Measurements from ENCODE around the gene TACR2.

TACR2 gene

GRCh38 chr10:69372126-69372980, 44.4 kb downstream of the TACR2 start:
- peak in 3 of 4 experiments; percentile 21 to 47 (median 26) for DNase-seq

- no peak for DNase-seq
Observed at GRCh38 chr10:69367469-69367868, 49.2 kb downstream of the TACR2 start.

GRCh38 chr10:69366738-69367137, 50.0 kb downstream of the TACR2 start:
- no peak for DNase-seq

GRCh38 chr10:69364232-69364940, 52.3 kb downstream of the TACR2 start:
- DNase-seq, result no peak

- no peak for DNase-seq
Observed at GRCh38 chr10:69363666-69364065, 53.1 kb downstream of the TACR2 start.

GRCh38 chr10:69362471-69362954, 54.2 kb downstream of the TACR2 start:
- no peak for DNase-seq

GRCh38 chr10:69361303-69361614, 55.5 kb downstream of the TACR2 start:
- no peak for DNase-seq

GRCh38 chr10:69360485-69361302, 56.0 kb downstream of the TACR2 start:
- no peak for DNase-seq

- DNase-seq, result peak in 1 of 4 experiments; percentile 17
Observed at GRCh38 chr10:69359594-69359993, 57.1 kb downstream of the TACR2 start.

- DNase-seq, result peak; percentile 53 to 84 (median 67)
Observed at GRCh38 chr10:69359148-69359547, 57.6 kb downstream of the TACR2 start.

GRCh38 chr10:69358148-69358795, 58.4 kb downstream of the TACR2 start:
- DNase-seq, result no peak

GRCh38 chr10:69356187-69356586, 60.5 kb downstream of the TACR2 start:
- DNase-seq, result no peak

GRCh38 chr10:69353977-69354635, 62.6 kb downstream of the TACR2 start:
- DNase-seq, result no peak
